GM23338 (cell line): ENCODE measurements around the gene PRSS50.

Source experiments
- CREB1 ChIP-seq: fragments of 250-450 bp; sonication (Bioruptor Pico); IDR thresholded peaks from 2 replicates; pipeline ENCODE4 v1.5.0; 2020; ENCODE audit warnings: low read depth, mild to moderate bottlenecking, moderate library complexity
- CTCF ChIP-seq, 2 experiments: fragments of 200-600 bp in 1 of 2; sonication (generic) in 1 of 2; conservative IDR thresholded peaks; 2 replicates each; pipeline versions ENCODE4 v1.5.1 to v1.6.1; 2016 to 2017; ENCODE audit warnings: antibody characterized with exemption in 2 of 2, low read depth in 2 of 2, mild to moderate bottlenecking in 2 of 2, moderate library complexity in 1 of 2
- ETS1 ChIP-seq: IDR thresholded peaks from 2 replicates; pipeline ENCODE4 v1.6.1; 2016; ENCODE audit warnings: antibody characterized with exemption
- EZH2 ChIP-seq: fragments of 200-600 bp; sonication (generic); IDR thresholded peaks from one replicate; pipeline ENCODE4 v1.8.0; 2017; ENCODE audit warnings: antibody characterized with exemption, mild to moderate bottlenecking, low read depth; ENCODE audit not compliant: unreplicated experiment
- EZH2phosphoT487 ChIP-seq: fragments of 200-600 bp; sonication (generic); IDR thresholded peaks from one replicate; pipeline ENCODE4 v1.8.1; 2018; ENCODE audit warnings: antibody characterized with exemption; ENCODE audit not compliant: unreplicated experiment
- JUNB ChIP-seq: IDR thresholded peaks from one replicate; pipeline ENCODE4 v1.6.1; 2016; ENCODE audit warnings: antibody characterized with exemption; ENCODE audit not compliant: unreplicated experiment
- NANOG ChIP-seq: IDR thresholded peaks from 2 replicates; pipeline ENCODE4 v1.6.1; 2016; ENCODE audit warnings: antibody characterized with exemption, borderline replicate concordance
- POLR2AphosphoS5 ChIP-seq: IDR thresholded peaks from 2 replicates; pipeline ENCODE4 v1.6.1; 2016; ENCODE audit warnings: antibody characterized with exemption, low read depth
- REST ChIP-seq: IDR thresholded peaks from one replicate; pipeline ENCODE4 v1.6.1; 2018; ENCODE audit warnings: antibody characterized with exemption; ENCODE audit not compliant: unreplicated experiment
- STAT1 ChIP-seq: IDR thresholded peaks from one replicate; pipeline ENCODE4 v1.6.1; 2016; ENCODE audit warnings: antibody characterized with exemption; ENCODE audit not compliant: unreplicated experiment
- ZNF114 ChIP-seq: fragments of 250-450 bp; sonication (Bioruptor Pico); IDR thresholded peaks from 2 replicates; pipeline ENCODE4 v1.5.0; 2020; ENCODE audit warnings: mild to moderate bottlenecking, moderate library complexity
- ZNF331 ChIP-seq: fragments of 250-450 bp; sonication (Bioruptor Pico); IDR thresholded peaks from 2 replicates; pipeline ENCODE4 v1.5.0; 2020; ENCODE audit warnings: low read depth, mild to moderate bottlenecking, moderate library complexity

- TF ChIP-seq CTCF (conservative IDR thresholded peaks at IDR 0.05; ENCODE audit: low read depth in 2 of 2) (no peak), NANOG (no peak), JUNB (no peak), REST (no peak), EZH2 (no peak), POLR2AphosphoS5 (no peak), EZH2phosphoT487 (no peak), ZNF331 (CRISPR knock-in tag) (no peak), ETS1 (no peak), CREB1 (CRISPR knock-in tag) (no peak), STAT1 (no peak), ZNF114 (no peak)
These were observed 19.7 kb upstream of the PRSS50 start for GRCh38 chr3:46737329-46737731.
